Skeletal muscle satellite cell (primary cell): ENCODE data around the gene SLFN14.

ENCODE experiments used
- H3K27me3 ChIP-seq: 2 replicates; pipeline ENCODE4 v1.7.0; 2013; ENCODE audit warnings: low read length; ENCODE audit not compliant: control insufficient read depth, insufficient read depth
- H3K36me3 ChIP-seq: 2 replicates; pipeline ENCODE4 v1.7.0; 2013; ENCODE audit warnings: mild to moderate bottlenecking, control low read depth, low read length; ENCODE audit not compliant: insufficient read depth
- H3K4me1 ChIP-seq: 2 replicates; pipeline ENCODE4 v1.7.0; 2013; ENCODE audit warnings: low read length; ENCODE audit not compliant: control insufficient read depth, insufficient read depth
- H3K4me2 ChIP-seq: 2 replicates; pipeline ENCODE4 v1.7.0; 2013; ENCODE audit warnings: mild to moderate bottlenecking, low read length
- H3K4me3 ChIP-seq: 2 replicates; pipeline ENCODE4 v1.7.0; 2013; ENCODE audit warnings: low read length
- H3K9ac ChIP-seq: 2 replicates; pipeline ENCODE4 v1.7.0; 2013; ENCODE audit warnings: mild to moderate bottlenecking, low read depth, low read length, moderate library complexity
- H3K9me3 ChIP-seq: replicated peaks from 2 replicates; pipeline ENCODE4 v1.7.0; 2013; ENCODE audit warnings: mild to moderate bottlenecking, control low read depth, low read length

SLFN14 gene

GRCh38 chr17:35557353-35557752 is 3.3 kb downstream of the SLFN14 start:
- H3K9ac ChIP-seq, result no peak overlapping the region
- no peaks in the 10 kb centered on the region for H3K9me3 ChIP-seq
- no peaks in the 10 kb centered on the region for H3K36me3 ChIP-seq
- H3K4me3 ChIP-seq, result no peak overlapping the region
- H3K4me2 ChIP-seq, result no peak overlapping the region
- no peaks in the 10 kb centered on the region for H3K4me1 ChIP-seq
- H3K27me3 ChIP-seq, result peaks cover 36% of the 10 kb centered on the region

- Histone ChIP-seq H3K4me1 (no peaks in the 10 kb centered on the region), H3K4me2 (no peak overlapping the region), H3K9me3 (no peaks in the 10 kb centered on the region), H3K36me3 (no peaks in the 10 kb centered on the region), H3K4me3 (no peak overlapping the region), H3K9ac (no peak overlapping the region), H3K27me3 (peaks cover 36% of the 10 kb centered on the region)
Measured at GRCh38 chr17:35555691-35556090, 4.9 kb downstream of the SLFN14 start.

DNA sequence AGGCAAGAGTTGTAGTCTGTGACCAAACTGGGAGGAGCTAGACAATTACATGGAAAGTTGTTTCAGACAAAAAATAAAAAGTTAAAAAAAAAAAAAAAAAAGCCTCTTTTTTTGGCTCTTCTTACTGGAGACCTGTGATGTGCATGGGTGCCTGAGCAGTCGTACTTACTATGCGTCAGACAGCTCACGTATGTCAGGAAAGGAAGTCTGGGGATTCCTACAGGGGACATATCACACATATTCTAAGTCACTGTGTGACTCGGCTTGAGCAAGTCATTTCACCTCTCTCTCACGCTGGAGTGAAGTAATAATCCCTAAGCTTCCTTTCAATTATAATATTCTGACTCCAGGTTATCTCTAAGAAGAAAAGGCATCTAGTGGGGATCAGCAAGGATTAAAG is 6.0 kb downstream of the SLFN14 start:
- Histone ChIP-seq H3K9ac (no peak overlapping the region), H3K4me3 (no peak overlapping the region), H3K27me3 (peaks cover 41% of the 10 kb centered on the region), H3K36me3 (no peaks in the 10 kb centered on the region), H3K9me3 (no peaks in the 10 kb centered on the region), H3K4me2 (no peak overlapping the region), H3K4me1 (no peaks in the 10 kb centered on the region)

DNA sequence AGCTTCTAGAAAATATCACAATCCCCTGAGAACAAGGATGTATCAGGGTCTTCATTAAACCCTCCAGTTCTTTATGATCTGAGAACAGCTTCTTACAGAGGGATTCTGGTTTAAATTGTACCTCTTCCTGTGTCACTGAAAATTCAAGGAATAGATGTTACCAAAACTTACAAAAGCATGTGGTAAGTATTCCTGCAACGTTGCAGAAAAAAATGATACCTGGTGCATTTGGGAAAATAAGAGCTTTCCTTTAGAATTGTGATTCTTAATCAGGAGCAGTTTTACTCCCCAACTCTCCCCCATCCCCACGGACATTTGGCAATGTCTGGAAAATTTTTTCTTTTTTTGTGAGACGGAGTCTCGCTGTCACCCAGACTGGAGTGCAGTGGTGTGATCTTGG is 7.3 kb downstream of the SLFN14 start:
- Histone ChIP-seq H3K36me3 (no peaks in the 10 kb centered on the region), H3K4me3 (no peak overlapping the region), H3K4me1 (no peaks in the 10 kb centered on the region), H3K9me3 (no peaks in the 10 kb centered on the region), H3K4me2 (no peak overlapping the region), H3K9ac (no peak overlapping the region), H3K27me3 (peaks cover 45% of the 10 kb centered on the region)

DNA sequence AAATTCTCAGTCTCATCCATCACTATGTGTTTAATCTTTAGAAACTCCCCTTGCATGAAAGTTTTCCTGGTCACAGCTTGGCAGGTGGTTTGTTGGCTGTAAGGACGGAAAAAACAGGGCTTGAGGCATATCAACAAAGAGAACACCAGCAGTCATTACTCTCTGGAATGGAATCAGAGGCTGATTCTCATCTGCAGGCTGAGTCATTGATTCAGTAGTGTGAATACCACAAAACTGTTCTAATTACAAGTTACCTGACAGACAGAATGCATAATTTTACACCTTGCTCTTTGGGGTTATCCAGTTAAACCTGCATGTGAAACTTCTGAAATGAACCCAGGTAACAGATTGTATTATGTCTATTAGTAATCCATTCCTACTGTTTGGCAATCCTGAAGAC is 11.6 kb downstream of the SLFN14 start:
- Histone ChIP-seq H3K9me3 (no peaks in the 10 kb centered on the region), H3K4me2 (no peak overlapping the region), H3K27me3 (peaks cover 54% of the 10 kb centered on the region)

GRCh38 chr17:35548208-35548810 is 12.3 kb downstream of the SLFN14 start:
- H3K9ac ChIP-seq, result no peak overlapping the region
- H3K4me1 ChIP-seq, result no peaks in the 10 kb centered on the region
- H3K4me2 ChIP-seq, result no peak overlapping the region
- no peaks in the 10 kb centered on the region for H3K36me3 ChIP-seq
- no peak overlapping the region for H3K4me3 ChIP-seq
- H3K9me3 ChIP-seq, result no peaks in the 10 kb centered on the region
- H3K27me3 ChIP-seq, result peaks cover 53% of the 10 kb centered on the region

More for the DNA sequence above, 11.6 kb downstream of the SLFN14 start:
- Histone ChIP-seq H3K4me1 (no peaks in the 10 kb centered on the region), H3K9ac (no peak overlapping the region), H3K4me3 (no peak overlapping the region), H3K36me3 (no peaks in the 10 kb centered on the region)

GRCh38 chr17:35546487-35546886 is 14.1 kb downstream of the SLFN14 start:
- no peak overlapping the region for H3K9ac ChIP-seq
- no peak overlapping the region for H3K4me3 ChIP-seq
- peaks cover 49% of the 10 kb centered on the region for H3K27me3 ChIP-seq
- H3K4me1 ChIP-seq, result no peaks in the 10 kb centered on the region
- no peak overlapping the region for H3K4me2 ChIP-seq
- H3K36me3 ChIP-seq, result no peaks in the 10 kb centered on the region
- no peaks in the 10 kb centered on the region for H3K9me3 ChIP-seq

GRCh38 chr17:35545150-35545549 is 15.5 kb downstream of the SLFN14 start:
- H3K36me3 ChIP-seq, result no peaks in the 10 kb centered on the region
- H3K4me1 ChIP-seq, result no peaks in the 10 kb centered on the region
- no peak overlapping the region for H3K4me3 ChIP-seq
- H3K4me2 ChIP-seq, result no peak overlapping the region
- peaks cover 49% of the 10 kb centered on the region for H3K27me3 ChIP-seq
- H3K9ac ChIP-seq, result no peak overlapping the region
- H3K9me3 ChIP-seq, result no peaks in the 10 kb centered on the region

GRCh38 chr17:35543856-35544255 is 16.8 kb downstream of the SLFN14 start:
- Histone ChIP-seq H3K9me3 (no peaks in the 10 kb centered on the region), H3K4me3 (no peak overlapping the region), H3K36me3 (no peaks in the 10 kb centered on the region), H3K9ac (no peak overlapping the region), H3K4me2 (no peak overlapping the region), H3K27me3 (peaks cover 39% of the 10 kb centered on the region), H3K4me1 (no peaks in the 10 kb centered on the region)

DNA sequence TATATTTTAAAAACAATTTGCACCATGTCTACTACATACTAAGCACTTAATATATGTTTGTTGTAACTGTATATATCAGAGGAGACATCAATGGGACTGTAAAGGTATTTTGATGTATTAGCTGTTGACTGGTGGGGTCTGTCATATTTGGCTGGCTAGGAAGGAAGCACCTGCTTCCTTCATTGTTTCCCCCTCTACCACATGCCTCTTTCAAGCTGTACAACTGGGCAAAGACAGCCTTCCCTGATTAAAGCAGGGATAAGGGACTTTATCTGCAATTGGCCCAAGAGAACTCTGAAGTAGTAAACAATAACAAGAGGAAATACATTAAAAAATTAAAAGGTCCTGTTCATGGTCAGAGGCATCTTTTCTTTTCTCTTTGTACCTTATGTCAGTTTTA is 17.6 kb downstream of the SLFN14 start:
- Histone ChIP-seq H3K36me3 (no peaks in the 10 kb centered on the region), H3K27me3 (peaks cover 30% of the 10 kb centered on the region), H3K4me3 (no peak overlapping the region), H3K4me2 (no peak overlapping the region), H3K4me1 (no peaks in the 10 kb centered on the region), H3K9ac (no peak overlapping the region), H3K9me3 (no peaks in the 10 kb centered on the region)

- Histone ChIP-seq H3K36me3 (no peaks in the 10 kb centered on the region), H3K4me1 (no peaks in the 10 kb centered on the region), H3K4me3 (no peak overlapping the region), H3K9me3 (no peaks in the 10 kb centered on the region), H3K4me2 (peak overlapping the region; percentile 79), H3K9ac (no peak overlapping the region), H3K27me3 (peaks cover 23% of the 10 kb centered on the region)
Measured at GRCh38 chr17:35541434-35541833, 19.2 kb downstream of the SLFN14 start.

GRCh38 chr17:35540589-35541404 is 19.8 kb downstream of the SLFN14 start:
- no peaks in the 10 kb centered on the region for H3K4me1 ChIP-seq
- peak overlapping the region; percentile 60 for H3K4me3 ChIP-seq
- peak overlapping the region; percentile 79 for H3K4me2 ChIP-seq
- no peak overlapping the region for H3K9ac ChIP-seq
- H3K36me3 ChIP-seq, result no peaks in the 10 kb centered on the region
- peaks cover 18% of the 10 kb centered on the region for H3K27me3 ChIP-seq
- no peaks in the 10 kb centered on the region for H3K9me3 ChIP-seq
